ENCODE measurements around the gene F12. TPM values are rescaled to one million over a fixed set of nuclear protein-coding genes. Genes with fewer than 3 reads are reported as not detected.

F12 gene
- total RNA-seq, 1 experiment from 2014 or later: not detected

DNA sequence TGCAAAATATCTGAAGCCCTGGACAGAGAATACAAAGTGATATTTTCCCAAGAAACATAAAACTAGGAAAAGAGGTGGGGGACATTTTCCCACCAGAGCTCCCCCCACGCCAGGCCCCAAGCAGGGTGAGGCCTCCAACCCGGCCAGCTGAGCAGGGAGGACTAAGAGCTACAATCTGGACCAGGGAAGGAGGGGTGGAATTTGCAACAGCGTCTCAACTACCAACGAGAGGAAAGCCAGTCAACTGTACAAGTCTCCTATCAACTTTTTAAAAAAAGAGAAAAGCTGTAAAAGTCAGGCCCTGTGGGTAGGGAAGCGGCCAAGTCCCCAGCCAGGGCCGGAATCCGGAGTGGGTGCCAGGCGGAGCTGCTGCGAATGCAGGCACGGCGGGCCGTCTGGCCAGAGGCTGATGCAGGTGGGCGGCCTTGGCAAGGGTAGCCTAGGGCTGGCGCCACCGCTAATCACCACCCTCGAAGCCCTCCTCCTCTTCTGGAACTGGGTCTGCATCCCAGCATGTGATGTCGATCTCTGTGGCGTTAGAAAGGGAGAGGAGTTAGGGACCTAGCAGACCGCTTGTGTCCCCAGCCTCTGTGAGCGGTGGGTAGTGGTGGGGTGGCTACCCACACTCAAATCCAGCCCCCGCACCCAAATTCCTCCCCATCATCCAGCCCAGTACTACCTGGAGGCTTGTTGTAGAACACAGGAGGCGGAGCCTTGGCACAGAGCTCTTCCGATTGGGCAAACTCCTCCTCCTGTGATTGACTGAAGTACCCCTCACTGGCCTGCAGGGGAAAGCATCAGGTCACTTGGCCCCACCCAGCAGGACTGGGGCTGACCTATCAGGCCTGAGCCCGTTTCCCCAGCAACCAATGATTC, 47.9 kb upstream of the F12 start:
- ChIA-PET POLR2A (ENCODE audit: low non-redundant PET) (interaction anchor here (0.5 to 0.6 kb wide), 2 partner anchors 24 to 346 kb away, joined by 3 to 5 read pairs; no protein-coding TSS in a partner anchor), CTCF (interaction anchor here (0.6 to 1.4 kb wide), 3 partner anchors 53 to 343 kb away, joined by 3 to 5 read pairs (median 5); no protein-coding TSS in a partner anchor)
- no peak for TF ChIP-seq EZH2 (IDR thresholded peaks at IDR 0.05; ENCODE audit: borderline replicate concordance, low read depth, low read length, poor library complexity, severe bottlenecking)
- TF ChIP-seq, protein P1, sequence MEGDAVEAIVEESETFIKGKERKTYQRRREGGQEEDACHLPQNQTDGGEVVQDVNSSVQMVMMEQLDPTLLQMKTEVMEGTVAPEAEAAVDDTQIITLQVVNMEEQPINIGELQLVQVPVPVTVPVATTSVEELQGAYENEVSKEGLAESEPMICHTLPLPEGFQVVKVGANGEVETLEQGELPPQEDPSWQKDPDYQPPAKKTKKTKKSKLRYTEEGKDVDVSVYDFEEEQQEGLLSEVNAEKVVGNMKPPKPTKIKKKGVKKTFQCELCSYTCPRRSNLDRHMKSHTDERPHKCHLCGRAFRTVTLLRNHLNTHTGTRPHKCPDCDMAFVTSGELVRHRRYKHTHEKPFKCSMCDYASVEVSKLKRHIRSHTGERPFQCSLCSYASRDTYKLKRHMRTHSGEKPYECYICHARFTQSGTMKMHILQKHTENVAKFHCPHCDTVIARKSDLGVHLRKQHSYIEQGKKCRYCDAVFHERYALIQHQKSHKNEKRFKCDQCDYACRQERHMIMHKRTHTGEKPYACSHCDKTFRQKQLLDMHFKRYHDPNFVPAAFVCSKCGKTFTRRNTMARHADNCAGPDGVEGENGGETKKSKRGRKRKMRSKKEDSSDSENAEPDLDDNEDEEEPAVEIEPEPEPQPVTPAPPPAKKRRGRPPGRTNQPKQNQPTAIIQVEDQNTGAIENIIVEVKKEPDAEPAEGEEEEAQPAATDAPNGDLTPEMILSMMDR (conservative IDR thresholded peaks at IDR 0.05; ENCODE audit: low read depth, low read length): peak; percentile 48; the same call in 1 of the 2 replicates
- no peak overlapping the region for H3K4me3 ChIP-seq (ENCODE audit: low read depth, low read length, poor library complexity, severe bottlenecking)
- no peaks in the 10 kb centered on the region for H3K27me3 ChIP-seq (replicated peaks; ENCODE audit: insufficient read depth, low read depth, low read length, poor library complexity)
- H3K9me3 ChIP-seq (ENCODE audit: low read depth, low read length, poor library complexity, severe bottlenecking): no peaks in the 10 kb centered on the region
- H3K27ac ChIP-seq (ENCODE audit: low read depth, low read length, poor library complexity, severe bottlenecking): no peak overlapping the region
- DNase-seq (ENCODE audit: low spot score): peak; percentile 96
- BruUV-seq (replicated peaks): TSS peak; percentile 76
- intact Hi-C loops (cut with micrococcal nuclease; ENCODE audit: unreplicated experiment): no loop called here
- H3K36me3 ChIP-seq (ENCODE audit: insufficient read depth, low read length, poor library complexity, severe bottlenecking): peaks cover 35% of the 10 kb centered on the region
- H3K4me1 ChIP-seq (ENCODE audit: insufficient read depth, low read length, poor library complexity, severe bottlenecking): peaks cover 13% of the 10 kb centered on the region

DNA sequence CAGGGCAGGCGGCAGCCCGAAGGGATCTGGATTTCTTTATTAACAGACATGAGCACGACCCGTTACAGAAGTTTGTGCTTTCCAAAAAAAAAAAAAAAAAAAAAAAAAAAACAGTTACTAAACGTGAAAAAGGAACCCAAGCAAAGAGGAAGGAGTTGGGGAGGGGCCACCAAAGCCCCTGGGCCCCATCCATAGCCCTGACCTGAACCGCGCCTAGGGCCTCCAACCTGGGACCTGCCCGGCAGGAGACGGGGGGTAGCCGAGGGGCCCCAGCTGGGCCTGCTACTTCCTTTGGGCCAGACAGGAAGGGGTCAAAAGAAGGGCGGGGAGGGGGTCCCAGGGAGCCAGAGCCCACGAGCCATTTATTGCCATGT, 47.2 kb upstream of the F12 start:
- no peak overlapping the region for H3K27ac ChIP-seq (ENCODE audit: low read depth, low read length, poor library complexity, severe bottlenecking)
- H3K27me3 ChIP-seq (replicated peaks; ENCODE audit: insufficient read depth, low read depth, low read length, poor library complexity): no peaks in the 10 kb centered on the region
- peaks cover 35% of the 10 kb centered on the region for H3K36me3 ChIP-seq (ENCODE audit: insufficient read depth, low read length, poor library complexity, severe bottlenecking)
- TF ChIP-seq, protein P1 (conservative IDR thresholded peaks at IDR 0.05; ENCODE audit: low read depth, low read length): no peak; the same call in 1 of the 2 replicates
- no peak for TF ChIP-seq EZH2 (IDR thresholded peaks at IDR 0.05; ENCODE audit: borderline replicate concordance, low read depth, low read length, poor library complexity, severe bottlenecking)
- H3K9me3 ChIP-seq (ENCODE audit: low read depth, low read length, poor library complexity, severe bottlenecking): no peaks in the 10 kb centered on the region
- intact Hi-C loops (cut with micrococcal nuclease; ENCODE audit: unreplicated experiment): no loop called here
- no peak for DNase-seq (ENCODE audit: low spot score)
- ChIA-PET CTCF (interaction anchor here (1.3 to 1.4 kb wide), 2 partner anchors 52 to 66 kb away, joined by 5 read pairs; no protein-coding TSS in a partner anchor), POLR2A (ENCODE audit: low non-redundant PET) (no interaction called here)
- no peak overlapping the region for H3K4me3 ChIP-seq (ENCODE audit: low read depth, low read length, poor library complexity, severe bottlenecking)
- BruUV-seq (replicated peaks): no TSS peak
- peaks cover 13% of the 10 kb centered on the region for H3K4me1 ChIP-seq (ENCODE audit: insufficient read depth, low read length, poor library complexity, severe bottlenecking)

- ChIA-PET CTCF (interaction anchor here (0.6 to 2.5 kb wide), 5 partner anchors 9 to 342 kb away, joined by 3 to 33 read pairs (median 7); no protein-coding TSS in a partner anchor), POLR2A (ENCODE audit: low non-redundant PET) (interaction anchor here (0.6 kb wide), 1 partner anchor 516 kb away, joined by 3 read pairs; no protein-coding TSS in a partner anchor)
- Histone ChIP-seq H3K4me1 (ENCODE audit: insufficient read depth, low read length, poor library complexity, severe bottlenecking) (peaks cover 13% of the 10 kb centered on the region), H3K27me3 (replicated peaks; ENCODE audit: insufficient read depth, low read depth, low read length, poor library complexity) (no peaks in the 10 kb centered on the region), H3K9me3 (ENCODE audit: low read depth, low read length, poor library complexity, severe bottlenecking) (no peaks in the 10 kb centered on the region), H3K27ac (ENCODE audit: low read depth, low read length, poor library complexity, severe bottlenecking) (peak overlapping the region; percentile 81), H3K36me3 (ENCODE audit: insufficient read depth, low read length, poor library complexity, severe bottlenecking) (peaks cover 35% of the 10 kb centered on the region), H3K4me3 (ENCODE audit: low read depth, low read length, poor library complexity, severe bottlenecking) (peak overlapping the region; percentile 62)
- BruUV-seq (replicated peaks): no TSS peak
- intact Hi-C loops (cut with micrococcal nuclease; ENCODE audit: unreplicated experiment): loop anchor here (2.0 kb wide), 1 partner anchor 151 kb away; no protein-coding TSS in a partner anchor
- TF ChIP-seq, protein P1 (conservative IDR thresholded peaks at IDR 0.05; ENCODE audit: low read depth, low read length): peak; percentile 90
- no peak for TF ChIP-seq EZH2 (IDR thresholded peaks at IDR 0.05; ENCODE audit: borderline replicate concordance, low read depth, low read length, poor library complexity, severe bottlenecking)
- peak; percentile 93 for DNase-seq (ENCODE audit: low spot score)
These were observed 46.6 kb upstream of the F12 start for GRCh38 chr5:177455661-177456590.

Data from A673 (cell line).